CD1c-positive myeloid dendritic cell (primary cell): Measurements from ENCODE around the gene CITED1.

Experiments used
- DNase-seq: peaks from one replicate; pipeline ENCODE4 v3.0.0-alpha.2; 2016; ENCODE audit errors: extremely low spot score

CITED1 gene

DNA sequence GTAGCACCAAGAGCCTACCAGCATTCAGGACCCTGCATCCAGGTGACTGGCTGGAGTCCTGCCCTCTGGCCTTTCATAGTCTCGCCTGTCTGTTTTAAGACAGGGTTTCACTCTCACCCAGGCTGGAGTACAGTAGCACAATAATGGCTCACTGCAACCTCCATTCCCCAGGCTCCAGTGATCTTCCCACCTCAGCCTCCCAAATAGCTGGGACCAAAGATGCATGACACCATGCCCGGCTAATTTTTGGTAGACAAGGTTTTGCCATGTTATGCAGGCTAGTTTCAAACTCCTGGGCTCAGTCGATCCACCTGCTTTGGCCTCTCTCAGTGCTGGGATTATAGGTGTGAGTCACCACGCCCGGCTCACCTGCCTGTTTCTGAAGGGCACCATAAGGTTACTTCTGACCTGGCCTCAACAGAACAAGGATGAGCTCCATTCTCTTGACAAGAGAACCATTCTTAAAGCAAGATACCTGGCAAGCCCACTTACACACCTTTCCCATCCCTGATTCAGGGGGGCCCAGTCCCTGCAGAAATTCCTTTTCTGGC, 35.3 kb downstream of the CITED1 start:
- DNase-seq = no peak

DNA sequence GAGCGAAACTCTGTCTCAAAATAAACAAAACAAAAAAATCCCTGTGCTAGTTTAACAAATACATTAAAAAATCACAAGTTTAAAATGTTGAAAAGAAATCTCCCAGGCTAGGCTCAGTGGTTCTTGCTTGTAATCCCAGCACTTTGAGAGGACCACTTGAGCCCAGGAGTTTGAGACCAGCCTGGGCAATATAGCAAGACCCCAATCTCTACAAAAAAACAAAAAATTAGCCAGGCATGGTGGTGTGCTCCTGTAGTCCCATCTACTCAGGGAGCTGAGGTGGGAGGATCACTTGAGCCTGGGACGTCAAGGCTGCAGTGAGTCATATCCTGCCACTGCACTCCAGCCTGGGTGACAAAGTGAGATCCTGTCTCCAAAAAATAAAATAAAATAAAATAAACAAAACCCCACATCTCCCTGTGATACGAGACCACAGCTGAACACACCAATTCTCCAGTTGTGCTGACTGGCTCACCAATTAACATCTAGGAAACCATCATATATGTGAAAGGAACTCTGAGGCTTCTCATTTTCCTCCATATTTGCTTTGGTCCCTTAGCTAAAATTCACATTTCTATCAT, 36.0 kb downstream of the CITED1 start:
- no peak for DNase-seq

DNA sequence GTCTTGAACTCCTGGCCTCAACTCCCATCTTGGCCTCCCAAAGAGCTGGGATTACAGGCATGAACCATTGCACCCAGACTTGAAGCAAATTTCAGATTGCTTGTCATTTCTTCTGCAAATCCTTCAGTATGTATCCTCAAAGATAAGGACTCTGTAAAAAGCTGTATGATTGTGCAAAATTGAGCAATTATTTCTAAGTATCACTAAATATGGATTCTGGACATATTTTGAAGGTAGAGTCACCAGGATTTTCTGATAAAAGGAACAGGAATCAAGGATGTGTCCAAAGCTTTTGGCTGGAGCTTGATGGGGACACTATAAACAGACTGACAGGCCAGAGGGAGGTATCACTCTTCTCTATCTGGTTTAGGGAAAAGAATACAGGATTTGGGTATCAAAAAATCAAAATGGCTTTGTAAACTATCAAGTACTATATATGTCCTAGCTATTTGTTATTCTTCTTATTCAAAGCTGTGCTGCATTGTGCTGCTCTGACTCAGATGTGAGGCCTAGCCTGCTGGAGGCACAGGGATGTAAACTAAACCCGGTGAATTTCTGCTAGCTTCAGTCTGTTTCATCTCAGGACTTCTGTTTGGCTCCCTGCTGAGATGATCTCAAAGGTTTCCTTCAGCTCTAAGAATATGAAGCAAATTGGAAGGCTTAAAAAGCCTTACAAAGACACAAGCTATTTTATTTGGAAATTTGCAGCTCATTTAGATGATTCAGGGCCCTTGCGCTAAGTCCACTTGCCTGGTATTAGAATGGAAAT, 36.9 kb downstream of the CITED1 start:
- DNase-seq = no peak

DNA sequence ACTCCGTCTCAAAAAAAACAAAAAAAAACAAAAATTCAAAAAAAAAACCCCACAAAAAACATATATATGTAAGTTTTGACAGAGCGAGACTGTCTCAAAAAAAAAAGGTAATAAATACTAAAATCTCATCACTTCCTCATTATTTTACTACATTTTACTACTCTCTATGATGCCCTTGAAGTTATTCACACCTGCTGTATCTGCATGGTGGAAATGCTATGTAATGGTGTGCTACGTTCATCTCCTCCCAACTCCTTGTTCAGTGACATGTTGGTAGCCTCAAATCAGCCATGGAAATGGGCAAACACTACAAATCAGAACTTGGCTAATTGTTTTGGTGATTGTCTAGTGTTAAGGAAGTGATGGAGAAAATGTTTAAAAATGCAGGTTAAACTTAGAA, 40.5 kb downstream of the CITED1 start:
- DNase-seq = no peak

DNA sequence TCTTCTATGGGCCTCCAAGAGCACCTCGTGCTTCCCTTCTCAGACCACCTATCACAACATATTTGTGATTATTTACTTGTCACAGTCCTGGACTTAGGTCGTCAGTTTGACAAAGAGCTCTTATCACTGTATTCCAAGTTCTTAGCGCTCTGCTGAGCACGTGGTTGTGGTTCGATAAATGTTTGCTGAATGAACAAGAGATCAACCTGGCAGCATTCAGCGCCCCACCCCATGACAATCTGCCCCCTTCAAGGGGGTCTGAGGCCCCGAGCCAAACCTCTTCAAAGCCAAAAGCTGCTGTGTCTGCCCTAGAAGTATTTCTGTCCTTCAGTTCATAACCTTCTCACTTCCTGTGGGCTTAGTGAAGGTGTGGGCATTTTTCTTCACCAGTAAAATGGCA, 43.6 kb downstream of the CITED1 start:
- DNase-seq = no peak

DNA sequence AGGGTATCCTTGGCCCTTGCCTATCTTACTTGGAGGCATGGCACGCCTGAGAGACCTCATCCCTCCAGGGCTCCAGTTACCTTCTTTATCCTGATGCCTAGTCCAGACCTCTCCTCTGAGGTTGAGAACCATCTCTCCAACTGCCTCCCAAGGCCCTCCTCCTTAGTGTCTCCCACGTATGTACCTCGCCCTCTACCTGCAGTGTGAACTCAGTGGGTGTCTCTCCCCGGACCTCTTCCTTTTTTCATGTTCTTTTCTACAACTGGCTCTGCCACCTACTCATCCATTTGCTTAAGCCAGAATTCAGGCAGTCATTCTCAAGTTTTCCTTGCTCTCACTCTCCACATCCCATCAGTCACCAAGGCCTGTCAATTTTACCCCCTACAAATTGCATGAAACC, 45.3 kb downstream of the CITED1 start:
- no peak for DNase-seq

DNA sequence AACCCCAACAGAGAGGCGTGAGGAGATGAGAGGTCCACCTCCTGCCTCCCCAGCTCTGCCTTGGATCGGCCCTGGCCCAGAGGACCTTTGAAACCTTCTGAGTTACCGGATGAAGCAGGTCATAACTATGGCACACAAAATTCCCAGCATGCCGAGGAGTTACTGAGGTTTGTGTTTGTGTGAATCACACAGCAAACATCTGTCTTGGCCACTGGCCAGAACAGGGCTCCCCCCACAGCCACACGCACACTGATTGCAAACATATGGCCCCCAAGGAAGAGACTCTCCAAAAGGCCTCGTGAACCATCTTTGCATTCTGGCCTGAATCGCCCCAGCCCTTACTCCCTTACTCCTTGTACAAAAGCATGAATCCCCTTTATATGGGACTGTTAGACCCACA, 47.5 kb downstream of the CITED1 start:
- DNase-seq = no peak

DNA sequence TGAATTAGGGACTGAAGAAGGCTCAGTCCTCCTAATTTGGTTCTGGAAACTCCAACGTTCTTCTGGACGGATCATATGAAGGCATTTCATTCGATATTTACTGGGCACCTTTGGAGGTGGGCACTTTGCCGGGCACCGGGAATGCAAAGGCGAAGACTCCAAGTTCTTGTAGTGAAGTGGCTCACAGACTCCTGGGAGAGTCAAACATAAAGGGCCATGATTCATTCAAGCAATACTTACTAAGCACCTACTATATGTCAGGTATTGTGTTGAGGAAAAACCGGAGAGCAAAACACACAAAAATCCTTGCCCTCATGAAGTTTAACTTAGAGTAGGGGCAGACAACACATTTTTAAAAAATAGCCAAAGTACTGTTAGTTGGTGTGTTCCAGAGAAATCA, 49.9 kb downstream of the CITED1 start:
- DNase-seq = no peak

DNA sequence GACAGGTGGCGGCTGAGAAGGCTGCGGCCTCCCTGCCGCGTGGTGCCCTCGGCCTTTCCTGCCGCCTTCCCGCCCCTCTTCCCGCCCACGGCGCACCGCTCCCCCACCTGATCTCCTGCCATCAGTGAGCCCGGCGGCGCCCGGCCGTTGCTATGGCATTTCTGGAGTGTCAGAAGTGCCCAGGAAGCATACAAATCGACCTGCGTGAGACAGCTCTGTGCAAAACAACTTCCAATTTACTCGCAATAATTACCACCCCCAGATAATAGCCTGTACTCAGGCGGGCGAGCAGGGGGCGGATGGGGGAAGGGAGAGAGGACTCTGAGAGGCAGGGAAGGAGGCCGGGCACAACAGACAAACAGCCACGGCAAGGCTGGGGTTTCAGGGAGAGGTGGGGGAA, 50.3 kb downstream of the CITED1 start:
- no peak for DNase-seq

DNA sequence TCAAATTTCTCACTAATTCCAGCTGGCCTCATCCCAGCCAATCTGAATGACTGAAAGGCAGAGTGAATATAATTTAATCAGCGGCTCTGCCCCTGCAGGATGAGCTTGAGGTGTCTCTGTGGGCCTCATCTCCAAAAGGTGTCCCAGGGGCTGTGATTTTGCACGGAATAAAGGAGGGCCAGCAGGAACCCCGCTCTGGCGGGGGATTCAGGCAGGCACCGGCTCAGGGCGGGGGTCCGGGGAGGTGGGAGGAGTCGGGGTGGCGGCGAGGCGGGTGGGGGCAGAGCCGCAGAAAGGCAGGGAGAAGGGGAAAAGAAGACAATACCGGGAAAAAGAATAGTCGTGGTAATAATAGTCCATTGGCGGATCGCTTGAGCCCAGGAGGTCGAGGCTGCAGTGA, 50.9 kb downstream of the CITED1 start:
- no peak for DNase-seq

DNA sequence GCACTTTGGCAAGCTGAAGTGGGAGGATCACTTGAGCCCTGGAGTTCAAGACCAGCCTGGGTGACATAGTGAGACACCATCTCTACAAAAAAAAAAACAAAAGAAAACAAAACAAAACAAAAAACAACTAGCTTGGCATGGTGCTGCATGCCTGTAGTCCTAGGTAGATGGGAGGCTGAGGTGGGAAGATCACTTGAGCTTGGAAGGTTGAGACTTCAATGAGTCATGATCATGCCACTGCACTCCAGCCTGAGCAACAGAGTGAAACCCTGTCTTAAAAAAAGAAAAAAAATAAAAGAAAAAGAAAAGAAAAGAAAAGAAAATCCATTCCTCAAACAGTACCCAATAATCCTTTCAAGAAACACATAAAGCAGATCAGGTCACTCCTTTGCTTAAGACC, 52.0 kb downstream of the CITED1 start:
- DNase-seq = no peak
